Neural crest cell (in vitro differentiated cells): ENCODE results near the gene RHOV. TPM values are rescaled to one million over a fixed set of nuclear protein-coding genes. Genes with fewer than 3 reads are reported as not detected.

Source experiments
- DNase-seq: peaks from one replicate; pipeline ENCODE4 v3.0.0; 2021; ENCODE audit warnings: low read depth, mixed read lengths, low spot score
- H3K27ac Mint-ChIP-seq: one replicate; pipeline ENCODE4 v1.8.0; 2021; ENCODE audit warnings: mild to moderate bottlenecking, mixed read lengths; ENCODE audit not compliant: unreplicated experiment
- H3K27me3 Mint-ChIP-seq: 2 replicates; pipeline ENCODE4 v1.8.0; 2021; ENCODE audit warnings: low read depth, mild to moderate bottlenecking, mixed read lengths
- H3K36me3 Mint-ChIP-seq: 2 replicates; pipeline ENCODE4 v1.8.0; 2021; ENCODE audit warnings: low read depth, mild to moderate bottlenecking, mixed read lengths
- H3K4me1 Mint-ChIP-seq: 2 replicates; pipeline ENCODE4 v1.8.0; 2021; ENCODE audit warnings: mixed read lengths
- H3K4me3 Mint-ChIP-seq: one replicate; pipeline ENCODE4 v1.8.0; 2021; ENCODE audit warnings: mild to moderate bottlenecking, mixed read lengths
- H3K9me3 Mint-ChIP-seq: 2 replicates; pipeline ENCODE4 v1.8.0; 2021; ENCODE audit warnings: mixed read lengths
- CTCF ChIP-seq: fragments of 200-600 bp; sonication (generic); conservative IDR thresholded peaks from 2 replicates; pipeline ENCODE4 v1.5.0; 2021; ENCODE audit warnings: antibody characterized with exemption, mild to moderate bottlenecking
- total RNA-seq: library from RNA; stranded (reverse); gene quantifications from 2 replicates; pipeline ENCODE4 v1.2.1, GENCODE V29; 2021

Gene RHOV
- total RNA-seq, 1 donor from 2014 or later = 1.0 TPM

- no peak for TF ChIP-seq CTCF
- no peaks in the 10 kb centered on the region for H3K36me3 Mint-ChIP-seq
- no peak for DNase-seq
- no peaks in the 10 kb centered on the region for H3K9me3 Mint-ChIP-seq
- no peak overlapping the region for H3K27ac Mint-ChIP-seq
- H3K27me3 Mint-ChIP-seq = peaks cover 65% of the 10 kb centered on the region
- H3K4me1 Mint-ChIP-seq = peaks cover 19% of the 10 kb centered on the region
- H3K4me3 Mint-ChIP-seq = no peak overlapping the region
Measured at GRCh38 chr15:40846841-40847222, 27.2 kb downstream of the RHOV start.

- H3K27me3 Mint-ChIP-seq = peaks cover 76% of the 10 kb centered on the region
- DNase-seq = no peak
- H3K4me3 Mint-ChIP-seq = peak overlapping the region; percentile 29
- H3K36me3 Mint-ChIP-seq = no peaks in the 10 kb centered on the region
- H3K9me3 Mint-ChIP-seq = no peaks in the 10 kb centered on the region
- no peak for TF ChIP-seq CTCF
- H3K27ac Mint-ChIP-seq = no peak overlapping the region
- H3K4me1 Mint-ChIP-seq = peaks cover 19% of the 10 kb centered on the region
Measured at GRCh38 chr15:40845511-40846284, 28.3 kb downstream of the RHOV start.

GRCh38 chr15:40845036-40845435, 29.0 kb downstream of the RHOV start:
- Mint-ChIP-seq H3K4me3 (peak overlapping the region; percentile 76), H3K4me1 (peaks cover 19% of the 10 kb centered on the region), H3K36me3 (no peaks in the 10 kb centered on the region), H3K27me3 (peaks cover 75% of the 10 kb centered on the region), H3K27ac (no peak overlapping the region), H3K9me3 (no peaks in the 10 kb centered on the region)
- TF ChIP-seq CTCF = no peak
- no peak for DNase-seq

- peaks cover 19% of the 10 kb centered on the region for H3K4me1 Mint-ChIP-seq
- no peaks in the 10 kb centered on the region for H3K9me3 Mint-ChIP-seq
- no peak for TF ChIP-seq CTCF
- H3K27ac Mint-ChIP-seq = no peak overlapping the region
- H3K36me3 Mint-ChIP-seq = no peaks in the 10 kb centered on the region
- DNase-seq = no peak
- peak overlapping the region; percentile 76 for H3K4me3 Mint-ChIP-seq
- H3K27me3 Mint-ChIP-seq = peaks cover 76% of the 10 kb centered on the region
Measured at GRCh38 chr15:40844696-40845030, 29.4 kb downstream of the RHOV start.

- Mint-ChIP-seq H3K36me3 (no peaks in the 10 kb centered on the region), H3K9me3 (no peaks in the 10 kb centered on the region), H3K4me1 (peaks cover 19% of the 10 kb centered on the region), H3K27me3 (peaks cover 79% of the 10 kb centered on the region), H3K27ac (no peak within 1 kb of the TSS), H3K4me3 (peak within 1 kb of the TSS; percentile 78)
- no peak for TF ChIP-seq CTCF
- no peak for DNase-seq
Measured at GRCh38 chr15:40843885-40844695, 29.9 kb downstream of the RHOV start, which contains the start of gene SPINT1. Gene SPINT1, plus strand, starts transcription at chr15:40844048. Its CDS starts 507 bp downstream, at chr15:40844555.
